GM18499 (cell line): ENCODE data around the gene SRRM3.
"Not testable (repeated sequence)": the region's sequence is repeated elsewhere in the genome, so short reads cannot be mapped to it uniquely, and the experiment has no call there.

ENCODE experiments used
- ATAC-seq: cut with Tn5 transposase; IDR thresholded peaks from one replicate; pipeline ENCODE4 v1.9.1; 2021; ENCODE audit warnings: moderate number of reproducible peaks; ENCODE audit not compliant: insufficient read depth, unreplicated experiment

Gene SRRM3

DNA sequence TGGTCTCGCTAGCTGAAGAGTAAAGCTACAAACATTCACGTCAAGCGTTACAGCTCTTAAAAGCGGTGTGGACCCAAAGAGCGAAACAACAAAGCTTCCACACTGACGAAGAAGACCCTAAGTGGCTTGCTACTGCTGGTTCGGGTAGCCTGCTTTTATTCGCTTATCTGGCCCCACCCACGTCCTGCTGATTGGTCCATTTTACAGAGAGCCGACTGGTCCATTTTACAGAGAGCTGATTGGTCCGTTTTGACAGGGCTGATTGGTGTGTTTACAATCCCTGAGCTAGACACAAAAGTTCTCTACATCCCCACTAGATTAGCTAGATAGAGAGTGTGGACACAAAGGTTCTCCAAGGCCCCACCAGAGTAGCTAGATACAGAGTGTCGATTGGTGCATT is 107.2 kb downstream of the SRRM3 start:
- not testable (repeated sequence) for ATAC-seq

DNA sequence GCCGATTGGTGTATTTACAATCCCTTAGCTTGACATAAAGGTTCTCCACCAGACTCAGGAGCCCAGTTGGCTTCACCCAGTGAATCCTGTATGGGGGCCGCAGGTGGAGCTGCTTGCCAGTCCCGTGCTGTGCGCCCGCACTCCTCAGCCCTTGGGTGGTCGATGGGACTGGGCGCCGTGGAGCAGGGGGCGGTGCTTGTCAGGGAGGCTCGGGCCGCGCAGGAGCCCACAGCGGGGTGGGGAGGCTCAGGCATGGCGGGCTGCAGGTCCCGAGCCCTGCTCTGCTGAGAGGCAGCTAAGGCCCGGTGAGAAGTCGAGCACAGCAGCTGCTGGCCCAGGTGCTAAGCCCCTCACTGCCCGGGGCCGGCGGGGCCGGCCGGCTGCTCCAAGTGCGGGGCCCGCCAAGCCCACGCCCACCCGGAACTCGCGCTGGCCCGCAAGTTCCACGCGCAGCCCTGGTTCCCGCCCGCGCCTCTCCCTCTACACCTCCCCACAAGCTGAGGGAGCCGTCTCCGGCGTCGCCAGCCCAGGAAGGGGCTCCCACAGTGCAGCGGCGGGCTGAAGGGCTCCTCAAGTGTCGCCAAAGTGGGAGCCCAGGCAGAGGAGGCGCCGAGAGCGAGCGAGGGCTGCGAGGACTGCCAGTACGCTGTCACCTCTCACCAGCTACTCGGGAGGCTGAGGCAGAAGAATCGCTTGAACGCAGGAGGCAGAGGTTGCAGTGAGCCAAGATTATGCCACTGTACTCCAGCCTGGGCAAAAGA is 107.8 kb downstream of the SRRM3 start:
- ATAC-seq, result not testable (repeated sequence)

DNA sequence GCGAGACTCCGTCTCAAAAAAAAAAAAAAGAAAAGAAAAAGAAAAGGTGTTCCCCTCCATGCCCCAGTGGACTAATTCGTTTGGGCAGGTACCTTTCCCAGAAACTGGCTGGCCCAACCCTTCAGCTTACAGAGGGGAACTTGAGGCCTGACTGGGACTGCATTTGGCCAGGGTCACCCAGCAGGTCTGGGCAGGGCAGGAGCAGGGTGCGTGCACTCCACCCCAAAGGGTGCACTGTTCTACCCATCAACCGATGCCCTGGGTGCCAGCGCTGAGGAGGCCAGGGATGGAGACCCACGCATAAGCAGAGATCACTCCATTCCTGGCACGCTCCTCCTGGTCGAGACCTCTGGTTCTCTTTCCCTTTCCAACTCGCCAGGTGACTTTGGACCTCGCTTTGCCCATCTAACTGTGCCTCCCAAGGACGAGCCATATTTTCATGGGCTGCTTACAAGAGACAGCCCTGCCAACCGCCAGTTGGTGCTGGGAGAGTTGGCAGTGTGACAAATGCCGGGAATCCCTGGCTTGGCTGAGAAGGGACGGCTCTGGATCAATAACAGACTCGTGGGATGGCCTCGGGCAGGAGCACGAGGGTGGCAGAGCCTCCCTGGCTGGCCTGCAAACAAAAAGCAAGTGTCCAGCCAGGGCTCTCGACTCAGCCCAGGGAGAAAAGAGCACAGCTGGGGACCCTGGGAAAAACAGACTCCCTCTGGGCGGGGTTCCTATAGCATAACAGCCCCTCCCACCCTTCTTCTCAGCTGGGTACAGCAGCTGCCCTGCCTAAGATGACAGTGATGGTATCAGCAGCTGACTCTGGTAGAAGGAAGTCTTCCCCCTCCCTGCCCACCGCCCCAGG is 108.6 kb downstream of the SRRM3 start:
- no peak for ATAC-seq

DNA sequence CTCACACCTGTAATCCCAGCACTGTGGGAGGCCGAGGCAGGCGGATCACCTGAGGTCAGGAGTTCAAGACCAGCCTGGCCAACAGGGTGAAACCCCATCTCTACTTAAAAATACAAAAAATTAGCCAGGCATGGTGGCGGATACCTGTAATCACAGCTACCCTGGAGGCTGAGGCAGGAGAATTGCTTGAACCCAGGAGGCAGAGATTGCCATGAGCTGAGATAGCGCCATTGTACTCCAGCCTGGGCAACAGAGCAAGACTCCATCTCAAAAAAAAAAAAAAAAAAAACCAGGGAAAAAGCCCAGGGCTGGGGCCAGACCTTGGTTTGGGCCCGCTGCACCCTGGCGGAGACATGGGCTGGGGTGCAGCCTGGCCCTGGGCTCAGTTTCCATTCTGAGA is 110.1 kb downstream of the SRRM3 start:
- ATAC-seq, result not testable (repeated sequence)

DNA sequence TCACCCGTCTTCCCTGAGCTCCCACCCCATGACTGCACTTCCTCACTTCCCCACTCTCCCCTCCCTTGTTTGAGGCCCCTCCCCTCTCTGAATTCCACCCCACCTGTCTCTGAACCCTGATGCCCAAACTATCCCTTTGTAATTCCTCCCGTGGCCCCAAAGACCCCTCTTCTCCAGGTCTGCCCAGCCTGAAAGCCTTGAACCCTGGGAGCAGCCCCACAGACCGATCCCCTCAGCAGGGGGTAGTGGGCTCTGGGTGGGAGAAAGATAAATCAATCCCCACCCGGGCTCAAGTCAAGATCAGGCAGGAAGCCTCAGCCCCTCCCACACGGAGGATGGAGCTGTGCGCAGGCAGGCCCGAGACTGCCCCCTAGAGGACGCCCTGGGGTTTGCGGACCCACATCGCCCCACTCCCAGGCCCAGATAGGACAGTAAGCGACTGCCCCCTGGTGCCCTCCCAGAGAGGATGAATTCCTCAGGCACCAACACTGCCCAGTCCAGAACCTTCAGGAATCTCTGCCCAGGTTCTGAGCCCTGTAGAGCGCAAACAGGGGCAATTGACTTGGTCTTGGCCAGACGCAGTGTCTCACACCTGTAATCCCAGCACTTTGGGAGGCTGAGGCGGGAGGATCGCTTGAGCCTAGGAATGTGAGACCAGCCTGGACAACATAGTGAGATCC is 112.5 kb downstream of the SRRM3 start:
- no peak for ATAC-seq

DNA sequence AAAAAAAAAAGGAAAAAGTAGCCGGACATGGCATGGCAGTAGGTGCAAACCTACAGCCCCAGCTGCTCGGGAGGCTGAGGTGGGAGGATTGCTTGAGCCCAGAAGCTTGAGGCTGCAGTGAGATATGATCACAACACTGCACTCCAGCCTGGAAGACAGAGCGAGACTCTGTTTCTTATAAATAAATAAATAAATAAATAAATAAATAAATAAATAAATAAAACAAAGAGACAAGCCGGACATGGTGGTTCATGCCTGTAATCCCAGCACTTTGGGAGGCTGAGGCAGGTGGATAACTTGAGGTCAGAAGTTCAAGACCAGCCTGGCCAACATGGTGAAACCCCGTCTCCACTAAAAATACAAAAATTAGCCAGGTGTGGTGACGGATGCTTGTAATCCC is 113.0 kb downstream of the SRRM3 start:
- ATAC-seq, result not testable (repeated sequence)

DNA sequence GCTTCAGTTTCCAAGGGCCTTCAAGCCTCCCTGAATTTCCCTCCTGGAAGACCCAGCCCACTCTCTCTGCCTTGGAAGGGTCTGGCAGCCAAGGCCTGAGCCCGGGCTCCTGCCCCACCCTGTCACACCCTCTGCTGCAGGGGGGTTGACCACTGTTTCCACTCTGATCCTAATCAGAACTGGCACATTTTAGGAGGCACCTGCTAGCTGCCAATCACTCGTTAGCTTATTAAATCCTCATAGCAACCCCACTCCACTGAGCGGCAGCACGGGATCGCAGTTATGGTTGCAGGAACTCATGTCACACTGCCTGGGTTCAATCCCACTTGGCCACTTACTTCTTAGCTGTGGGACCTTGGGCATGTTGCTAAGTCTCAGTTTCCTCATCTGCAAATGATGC is 113.7 kb downstream of the SRRM3 start:
- ATAC-seq, result no peak

DNA sequence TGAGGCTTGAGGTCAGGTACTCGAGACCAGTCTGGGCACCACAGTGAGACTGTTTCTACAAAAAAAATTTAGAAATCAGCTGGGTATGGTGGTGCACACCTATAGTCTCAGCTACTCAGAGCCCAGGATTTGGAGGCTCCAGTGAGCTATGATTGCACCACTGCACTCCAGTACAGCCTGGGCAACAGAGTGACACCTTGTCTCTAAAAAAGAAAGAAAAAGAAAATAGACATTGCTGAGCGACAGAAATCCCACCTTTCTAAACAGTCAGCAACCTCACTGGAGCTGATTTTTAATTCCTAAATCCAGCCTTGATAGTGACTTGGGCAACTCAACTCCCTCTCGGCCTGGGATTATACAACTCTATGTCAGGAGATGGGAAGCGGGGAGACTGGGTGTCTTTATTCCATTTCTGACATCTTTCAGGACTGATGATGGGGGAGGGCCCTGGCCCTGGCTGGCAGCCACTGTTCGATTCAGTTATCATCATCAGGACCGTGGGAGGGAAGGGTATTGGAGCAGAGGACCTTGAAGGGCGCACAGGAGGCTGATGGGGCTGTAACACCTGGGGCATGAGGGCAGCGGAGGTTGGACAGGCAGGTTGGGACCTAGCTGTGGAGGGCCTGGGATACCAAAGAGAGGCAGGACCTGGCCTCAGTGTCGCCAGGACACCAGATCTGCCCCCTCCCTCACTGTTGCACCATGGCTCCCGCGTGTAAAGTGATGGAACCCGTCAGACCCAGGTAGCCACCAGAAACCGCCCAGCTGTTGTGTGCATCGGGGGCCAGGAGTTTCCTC is 115.5 kb downstream of the SRRM3 start:
- ATAC-seq, result no peak

DNA sequence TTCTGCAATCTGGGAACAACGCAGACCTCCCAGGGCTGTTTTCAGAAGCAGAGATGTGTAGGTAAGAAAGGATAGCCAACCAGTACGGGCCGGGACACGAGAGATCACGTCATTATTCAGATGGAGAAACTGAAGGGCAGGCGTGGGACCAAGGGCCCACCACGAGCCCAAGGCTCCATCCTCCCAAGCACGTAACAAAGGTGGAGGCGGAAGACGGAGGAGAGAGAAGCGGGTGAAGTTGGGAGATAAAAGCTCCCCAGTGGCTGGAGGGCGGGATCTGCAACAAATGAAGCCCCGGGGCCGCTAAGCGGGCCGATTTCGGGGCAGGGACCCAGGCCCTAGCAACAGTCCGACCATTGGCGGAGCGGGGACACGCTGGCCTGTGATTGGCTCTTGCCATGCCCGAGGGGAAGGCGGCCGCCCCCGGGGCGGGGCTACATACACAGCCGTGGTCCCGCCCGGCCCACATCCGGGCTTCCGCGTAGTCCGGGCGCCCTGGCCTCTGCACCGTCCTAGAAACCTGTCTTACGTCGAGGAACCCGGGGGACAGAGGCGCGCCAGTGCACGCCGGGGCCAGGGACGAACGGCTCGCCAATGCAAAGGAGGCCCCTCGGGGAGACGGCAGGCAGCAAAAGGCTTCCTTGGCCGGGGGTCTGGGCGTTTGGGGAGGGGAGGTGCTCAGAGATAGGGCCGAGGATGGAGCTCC is 116.2 kb downstream of the SRRM3 start:
- peak; percentile 68 for ATAC-seq

DNA sequence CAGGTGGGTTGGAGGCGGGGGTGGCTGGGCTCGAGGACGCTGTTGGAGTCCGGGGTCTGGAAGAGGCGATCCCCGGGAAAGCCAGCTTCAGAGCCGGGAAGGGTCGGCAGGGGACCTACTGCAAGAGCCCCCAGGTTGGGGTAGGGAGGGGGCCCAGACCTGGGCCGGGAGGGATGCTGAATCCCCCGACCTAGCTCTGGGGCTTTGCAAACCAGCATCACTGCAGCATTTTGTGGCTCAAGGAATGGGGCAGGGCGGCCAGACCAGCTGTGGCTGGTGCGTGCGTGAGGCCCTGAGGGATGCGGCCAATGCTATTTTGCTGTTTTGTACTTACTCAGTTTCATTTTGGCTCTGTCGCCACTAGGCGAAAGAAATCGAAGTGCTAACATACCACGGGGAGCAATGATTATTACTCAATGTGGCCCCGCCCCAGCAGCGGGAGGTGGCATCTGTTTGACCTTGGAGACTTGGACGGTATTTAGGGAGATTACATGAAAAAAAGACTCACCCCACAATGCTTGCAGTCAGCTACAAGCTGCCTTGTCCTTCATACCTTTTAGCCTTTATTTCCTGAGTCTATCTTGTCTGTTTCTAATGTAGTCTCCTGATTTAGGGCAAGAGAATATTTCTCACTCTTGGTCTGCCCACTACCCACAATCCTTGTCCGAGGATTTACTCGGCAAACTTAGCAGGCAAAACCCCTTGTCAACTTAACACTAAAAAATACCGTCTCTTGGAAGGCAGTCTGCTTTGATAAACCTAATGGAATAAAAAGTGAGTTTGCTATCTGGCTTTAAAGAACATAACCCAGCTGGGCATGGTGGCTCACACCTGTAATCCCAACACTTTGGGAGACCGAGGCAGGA is 117.0 kb downstream of the SRRM3 start:
- peak; percentile 35 for ATAC-seq

DNA sequence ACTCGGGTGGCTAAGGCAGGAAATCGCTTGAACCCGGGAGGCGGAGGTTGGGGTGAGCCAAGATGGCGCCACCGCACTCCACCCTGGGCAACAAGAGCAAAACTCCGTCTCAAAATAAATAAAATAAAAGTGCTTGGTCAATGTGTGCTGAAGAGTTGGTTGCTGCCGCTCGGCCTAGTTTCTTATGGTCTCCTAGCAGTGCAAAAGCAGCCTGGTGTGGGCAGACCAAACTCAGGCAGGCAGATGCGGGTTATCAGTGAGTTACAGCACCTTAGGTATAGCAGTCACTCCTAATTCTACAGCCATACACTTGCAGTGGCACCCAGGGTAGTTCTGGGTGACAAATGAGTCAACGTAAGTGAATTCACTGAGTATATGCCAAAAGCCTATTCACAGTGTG is 123.4 kb downstream of the SRRM3 start:
- no peak for ATAC-seq

DNA sequence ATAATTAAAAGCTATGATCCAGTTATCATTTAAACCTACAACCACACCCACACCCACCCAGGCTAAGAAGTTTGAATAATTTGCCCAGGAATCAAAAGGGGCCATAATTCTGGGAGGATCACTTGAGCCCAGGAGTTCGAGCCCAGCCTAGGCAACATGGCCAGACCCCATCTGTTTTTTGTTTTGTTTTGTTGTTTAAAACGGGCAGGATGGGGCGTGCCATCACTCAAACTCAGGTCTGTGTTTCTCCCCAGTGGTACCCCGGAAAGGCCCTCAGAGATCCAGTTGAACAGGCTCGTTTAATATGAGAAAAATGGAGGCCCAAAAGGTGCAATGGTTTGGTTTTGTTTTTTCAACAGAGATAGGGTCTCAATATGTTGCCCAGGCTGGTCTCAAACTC is 124.1 kb downstream of the SRRM3 start:
- no peak for ATAC-seq

DNA sequence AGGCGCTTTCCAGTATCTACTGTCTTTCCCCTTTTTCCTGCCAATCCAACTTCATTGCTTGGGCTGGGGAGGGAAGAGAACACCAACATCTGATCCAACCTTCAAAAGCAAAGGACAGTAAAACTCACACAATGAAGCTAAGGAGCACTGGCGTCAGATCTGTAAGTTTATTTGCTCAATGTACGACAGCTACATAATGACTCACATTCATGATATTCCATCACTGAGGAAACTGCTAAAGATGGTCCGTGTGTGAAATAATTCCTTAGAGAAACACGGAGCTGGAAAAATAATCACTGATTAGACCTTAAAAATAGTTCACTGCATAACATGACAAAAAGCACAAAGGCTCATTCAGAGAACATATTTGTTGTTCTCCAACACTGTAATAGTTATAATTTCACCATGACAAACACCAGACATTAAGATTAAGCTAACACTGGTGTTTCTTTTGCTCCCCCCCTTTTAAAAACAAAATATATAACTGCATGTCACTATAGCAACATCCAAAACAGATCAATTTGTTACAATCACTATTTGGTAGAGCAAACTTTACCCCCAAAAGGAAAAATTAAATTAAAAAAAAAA is 125.0 kb downstream of the SRRM3 start:
- ATAC-seq, result no peak

DNA sequence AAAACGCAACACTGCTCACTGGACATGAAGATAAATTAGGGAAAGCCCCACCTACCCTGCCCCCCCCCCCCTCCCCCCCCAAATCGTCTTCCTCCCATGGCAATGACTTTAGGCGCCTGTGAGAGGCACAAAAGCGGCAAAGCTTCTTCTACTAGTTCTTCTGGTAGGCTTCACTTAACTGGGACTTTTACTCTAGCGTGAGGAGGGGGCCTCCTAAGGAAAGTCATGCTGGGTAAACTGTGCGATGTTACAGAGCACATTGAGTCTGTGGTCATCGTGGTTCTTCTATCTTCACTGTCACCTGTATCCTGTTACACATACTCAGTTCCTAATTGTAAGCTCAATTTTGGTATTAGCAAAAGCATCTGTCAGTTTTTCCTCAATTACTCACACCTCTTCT is 125.9 kb downstream of the SRRM3 start:
- no peak for ATAC-seq

DNA sequence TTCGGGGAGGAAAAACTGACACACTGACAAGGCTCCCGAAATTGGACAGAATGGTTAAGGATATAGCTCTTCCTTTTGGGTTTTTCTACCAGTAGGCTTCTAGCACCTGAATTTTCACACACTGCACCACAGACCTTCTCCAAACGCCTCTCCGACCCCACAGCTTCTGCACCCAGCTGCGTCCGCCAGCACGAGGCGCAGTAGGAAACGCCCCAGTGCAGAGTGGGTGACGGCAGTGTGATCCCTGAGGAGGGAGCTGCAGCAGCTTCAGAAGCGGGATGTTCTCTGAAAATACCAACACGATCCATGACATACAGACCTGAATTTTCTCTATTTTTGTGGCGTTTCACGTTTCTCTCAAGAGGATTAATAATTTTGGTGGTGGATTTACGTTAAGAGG is 126.7 kb downstream of the SRRM3 start:
- ATAC-seq, result no peak

DNA sequence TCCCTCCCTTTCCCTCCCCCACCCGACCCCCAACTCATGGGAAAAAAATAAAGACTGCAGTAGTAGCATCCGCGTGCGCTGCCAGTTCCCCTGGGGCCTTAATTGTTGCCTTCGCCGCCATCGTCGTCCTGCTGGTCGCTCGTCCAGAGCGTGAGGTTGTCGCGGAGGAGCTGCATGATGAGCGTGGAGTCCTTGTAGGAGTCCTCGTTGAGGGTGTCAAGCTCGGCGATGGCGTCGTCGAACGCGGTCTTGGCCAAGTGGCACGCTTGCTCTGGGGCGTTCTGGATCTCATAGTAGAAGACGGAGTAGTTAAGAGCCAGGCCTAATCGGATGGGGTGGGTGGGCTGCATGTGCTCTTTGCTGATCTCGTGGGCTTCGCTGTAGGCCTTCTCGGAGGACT is 127.8 kb downstream of the SRRM3 start:
- ATAC-seq, result no peak

DNA sequence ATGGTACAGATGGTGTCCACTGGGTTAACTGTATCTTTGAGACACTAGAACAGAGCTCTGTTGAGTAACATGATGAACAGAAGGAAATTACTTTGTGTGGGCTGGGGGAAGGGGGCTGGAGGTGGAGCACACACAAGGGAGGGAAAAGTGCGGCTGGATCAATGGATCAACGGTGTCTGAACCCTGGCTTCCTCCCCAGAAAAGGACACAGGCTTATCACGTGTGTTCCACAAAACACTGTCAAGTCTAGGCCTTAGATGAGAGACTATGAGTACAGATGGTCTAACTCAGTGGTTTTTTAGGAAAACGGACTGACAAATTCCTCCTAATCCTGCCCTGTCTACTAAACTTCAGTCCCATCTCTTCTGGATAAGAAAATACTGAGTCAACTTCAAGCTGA is 128.6 kb downstream of the SRRM3 start:
- no peak for ATAC-seq

DNA sequence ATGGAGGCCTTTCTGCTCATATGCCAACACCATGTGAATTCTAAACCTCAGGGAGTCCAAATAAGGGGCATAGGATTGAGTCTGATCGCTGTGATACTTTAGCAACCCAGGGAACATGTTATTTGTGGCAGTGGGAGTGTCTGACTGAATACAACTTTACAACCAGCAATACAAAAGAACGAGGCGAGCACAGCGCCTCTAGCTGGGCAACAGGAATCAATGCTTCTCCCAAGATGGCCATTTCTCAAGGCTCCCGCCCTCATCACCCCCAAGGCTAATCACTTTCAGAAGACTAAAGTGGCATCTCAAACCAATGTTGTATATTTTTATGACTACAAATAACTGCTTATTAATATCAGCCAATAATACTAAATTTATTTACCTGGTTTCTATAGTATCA is 129.0 kb downstream of the SRRM3 start:
- ATAC-seq, result no peak
